NCI-H128 (cell line): ENCODE data around the gene NCBP1.

Experiments used
- DNase-seq: peaks from one replicate; lab custom pipeline; 2025; ENCODE audit not compliant: unreplicated experiment; lab: John Stamatoyannopoulos, UW

The NCBP1 gene

GRCh38 chr9:97625620-97626019 lies 8.0 kb upstream of the NCBP1 start:
- DNase-seq: no peak

- DNase-seq: no peak
Measured at GRCh38 chr9:97627624-97628023, 6.0 kb upstream of the NCBP1 start.

GRCh38 chr9:97628668-97629067 lies 5.0 kb upstream of the NCBP1 start:
- no peak for DNase-seq

- DNase-seq: no peak
Measured at GRCh38 chr9:97629156-97629555, 4.5 kb upstream of the NCBP1 start.

- DNase-seq: no peak
Measured at GRCh38 chr9:97630591-97630990, 3.0 kb upstream of the NCBP1 start.

- peak; percentile 37 for DNase-seq
Measured at GRCh38 chr9:97632248-97632984, 1.2 kb upstream of the NCBP1 start.

GRCh38 chr9:97633859-97634490 lies 354 bp downstream of the NCBP1 start:
- DNase-seq: no peak

GRCh38 chr9:97635026-97635425 lies 1.4 kb downstream of the NCBP1 start:
- DNase-seq: no peak

- no peak for DNase-seq
Measured at GRCh38 chr9:97636903-97637302, 3.3 kb downstream of the NCBP1 start.

GRCh38 chr9:97638666-97639065 lies 5.0 kb downstream of the NCBP1 start:
- no peak for DNase-seq

- DNase-seq: no peak
Measured at GRCh38 chr9:97640325-97640724, 6.7 kb downstream of the NCBP1 start.

GRCh38 chr9:97645720-97646119 lies 12.1 kb downstream of the NCBP1 start:
- no peak for DNase-seq

- no peak for DNase-seq
Measured at GRCh38 chr9:97647996-97648395, 14.4 kb downstream of the NCBP1 start.

GRCh38 chr9:97651646-97652045 lies 18.0 kb downstream of the NCBP1 start:
- DNase-seq: no peak

GRCh38 chr9:97658707-97659106 lies 25.1 kb downstream of the NCBP1 start:
- no peak for DNase-seq

GRCh38 chr9:97659771-97660170 lies 26.1 kb downstream of the NCBP1 start:
- no peak for DNase-seq

GRCh38 chr9:97660340-97660739 lies 26.7 kb downstream of the NCBP1 start:
- no peak for DNase-seq

GRCh38 chr9:97660847-97661246 lies 27.2 kb downstream of the NCBP1 start:
- DNase-seq: no peak

- DNase-seq: no peak
Measured at GRCh38 chr9:97665742-97666141, 32.1 kb downstream of the NCBP1 start.

GRCh38 chr9:97666907-97667686 lies 33.5 kb downstream of the NCBP1 start:
- DNase-seq: no peak

GRCh38 chr9:97668485-97668884 lies 34.9 kb downstream of the NCBP1 start:
- DNase-seq: no peak

GRCh38 chr9:97670586-97670985 lies 37.0 kb downstream of the NCBP1 start:
- no peak for DNase-seq
